Nephron progenitor cell (in vitro differentiated cells): ENCODE results near the gene UQCC2.

Experiments
- DNase-seq: peaks from one replicate; pipeline ENCODE4 v3.0.0; 2021
- H3K27ac Mint-ChIP-seq: 2 replicates; pipeline ENCODE4 v1.8.0; 2021; ENCODE audit warnings: mild to moderate bottlenecking, moderate library complexity, mixed read lengths
- H3K27me3 Mint-ChIP-seq: 2 replicates; pipeline ENCODE4 v1.8.0; 2021; ENCODE audit warnings: mild to moderate bottlenecking, low read depth, mixed read lengths; ENCODE audit not compliant: poor library complexity
- H3K36me3 Mint-ChIP-seq: 2 replicates; pipeline ENCODE4 v1.8.0; 2021; ENCODE audit warnings: low read depth, mixed read lengths
- H3K4me1 Mint-ChIP-seq: 2 replicates; pipeline ENCODE4 v1.8.0; 2021; ENCODE audit warnings: mixed read lengths
- H3K4me3 Mint-ChIP-seq: 2 replicates; pipeline ENCODE4 v1.8.0; 2021; ENCODE audit warnings: mild to moderate bottlenecking, moderate library complexity, mixed read lengths
- H3K9me3 Mint-ChIP-seq: 2 replicates; pipeline ENCODE4 v1.8.0; 2021; ENCODE audit warnings: mild to moderate bottlenecking, moderate library complexity, mixed read lengths
- CTCF ChIP-seq: fragments of 200-600 bp; sonication (generic); IDR thresholded peaks from 2 replicates; pipeline ENCODE4 v1.5.0; 2021; ENCODE audit warnings: antibody characterized with exemption

Gene UQCC2

GRCh38 chr6:33718713-33719112 is 7.2 kb upstream of the UQCC2 start:
- H3K4me3 Mint-ChIP-seq: no peak overlapping the region
- H3K9me3 Mint-ChIP-seq: no peaks in the 10 kb centered on the region
- H3K4me1 Mint-ChIP-seq: peaks cover 34% of the 10 kb centered on the region
- peaks cover 62% of the 10 kb centered on the region for H3K27me3 Mint-ChIP-seq
- peaks cover 21% of the 10 kb centered on the region for H3K36me3 Mint-ChIP-seq
- H3K27ac Mint-ChIP-seq: no peak overlapping the region
- DNase-seq: no peak
- TF ChIP-seq CTCF: no peak

DNA sequence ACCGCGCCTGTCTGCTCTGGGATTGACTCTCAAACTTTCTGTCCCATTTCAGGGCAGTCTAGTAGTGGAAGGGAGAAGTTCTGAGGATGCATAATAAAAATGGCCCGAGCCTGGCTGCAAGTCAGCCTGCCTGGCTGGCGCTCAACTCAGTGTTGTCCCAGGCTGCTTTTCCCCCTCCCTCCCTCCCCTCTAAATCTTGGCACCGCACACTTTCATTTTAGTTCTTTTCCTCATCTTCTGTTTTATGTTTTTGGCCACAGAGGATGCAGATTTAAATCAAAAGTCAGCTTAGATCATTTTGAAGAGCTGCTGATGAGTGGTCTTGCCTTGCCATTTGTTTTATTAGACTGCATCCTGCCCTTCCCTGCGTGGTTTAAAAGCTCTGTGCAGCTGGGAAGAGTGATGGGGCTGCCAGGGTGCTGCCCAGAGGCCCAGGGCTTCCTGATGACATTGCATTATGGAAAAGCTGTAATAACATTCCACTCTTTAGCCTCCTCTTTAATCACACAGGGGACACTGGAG is 6.5 kb upstream of the UQCC2 start:
- peaks cover 62% of the 10 kb centered on the region for H3K27me3 Mint-ChIP-seq

DNA sequence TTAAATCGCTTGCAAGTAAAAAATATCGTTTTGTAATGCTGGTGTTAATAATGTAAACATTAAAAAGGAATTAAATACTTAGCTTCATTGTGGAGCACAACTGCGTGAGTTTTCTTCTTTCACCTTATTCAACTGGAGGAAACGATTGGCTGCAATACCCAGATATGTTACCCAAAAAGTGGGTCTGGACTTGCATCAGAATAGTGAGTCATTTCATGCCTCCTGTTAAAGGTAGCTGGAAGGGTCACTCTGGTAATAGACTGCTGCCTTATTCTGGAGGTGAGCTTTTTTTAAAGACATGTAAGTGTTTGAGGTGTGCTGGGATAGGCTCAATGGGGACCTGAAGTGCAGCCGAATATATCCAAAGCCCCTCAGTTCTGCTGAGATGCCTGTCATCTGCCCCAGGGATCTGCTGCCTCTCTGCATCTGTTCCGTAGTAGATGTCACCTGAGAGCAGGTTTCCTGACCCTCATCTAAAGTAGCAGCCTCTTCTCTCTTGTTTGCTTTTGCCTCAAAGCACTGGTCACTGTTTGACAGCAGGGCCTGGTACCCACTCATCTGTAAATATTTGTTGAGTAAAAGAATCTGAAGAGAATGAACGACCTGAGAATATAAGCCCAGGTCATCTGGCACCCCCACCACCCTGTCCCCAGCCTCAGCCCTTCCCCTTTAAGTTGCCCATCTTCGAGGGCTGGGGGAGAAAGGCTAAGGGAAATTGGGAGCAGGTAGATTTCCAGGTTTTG is 5.6 kb upstream of the UQCC2 start:
- peaks cover 5% of the 10 kb centered on the region for H3K36me3 Mint-ChIP-seq
- H3K27me3 Mint-ChIP-seq: peaks cover 59% of the 10 kb centered on the region
- H3K9me3 Mint-ChIP-seq: no peaks in the 10 kb centered on the region
- no peak overlapping the region for H3K4me3 Mint-ChIP-seq
- H3K4me1 Mint-ChIP-seq: peaks cover 36% of the 10 kb centered on the region
- DNase-seq: no peak
- peak overlapping the region; percentile 80 for H3K27ac Mint-ChIP-seq
- no peak for TF ChIP-seq CTCF

More for the DNA sequence above, 6.5 kb upstream of the UQCC2 start:
- no peaks in the 10 kb centered on the region for H3K9me3 Mint-ChIP-seq
- peaks cover 34% of the 10 kb centered on the region for H3K4me1 Mint-ChIP-seq
- H3K36me3 Mint-ChIP-seq: peaks cover 14% of the 10 kb centered on the region
- H3K4me3 Mint-ChIP-seq: no peak overlapping the region
- H3K27ac Mint-ChIP-seq: no peak overlapping the region
- no peak for DNase-seq
- no peak for TF ChIP-seq CTCF

DNA sequence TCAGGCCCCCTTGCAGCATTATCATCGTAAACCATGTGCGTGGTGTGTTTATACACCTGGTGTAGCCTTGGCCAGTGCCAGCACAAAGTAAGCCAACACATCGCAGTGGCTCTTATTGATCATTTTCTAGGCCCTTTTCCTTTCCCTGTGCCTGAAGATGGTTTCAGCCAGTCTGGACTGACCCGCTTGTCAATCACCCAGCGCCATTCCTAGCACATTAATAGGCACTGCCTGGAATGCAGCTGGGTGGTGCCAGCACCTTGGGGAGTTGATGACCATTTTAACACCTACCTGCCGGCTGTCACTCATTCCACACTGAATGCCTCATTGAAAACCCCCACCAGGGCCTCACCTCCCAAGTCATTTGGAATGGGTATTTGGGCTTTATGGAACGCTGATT is 4.9 kb upstream of the UQCC2 start:
- Mint-ChIP-seq H3K4me1 (peaks cover 43% of the 10 kb centered on the region), H3K9me3 (no peaks in the 10 kb centered on the region), H3K27ac (no peak overlapping the region), H3K36me3 (no peaks in the 10 kb centered on the region), H3K27me3 (peaks cover 53% of the 10 kb centered on the region), H3K4me3 (no peak overlapping the region)
- no peak for DNase-seq
- no peak for TF ChIP-seq CTCF

GRCh38 chr6:33714385-33715040 is 3.0 kb upstream of the UQCC2 start:
- Mint-ChIP-seq H3K36me3 (peaks cover 12% of the 10 kb centered on the region), H3K4me1 (peaks cover 61% of the 10 kb centered on the region), H3K4me3 (no peak overlapping the region), H3K27ac (no peak overlapping the region), H3K9me3 (no peaks in the 10 kb centered on the region), H3K27me3 (peaks cover 39% of the 10 kb centered on the region)
- no peak for TF ChIP-seq CTCF
- DNase-seq: no peak
